Prostate gland (tissue), 2 donors: ENCODE data around the gene USP22.

ENCODE experiments used
- POLR2A ChIP-seq: fragments of 450-650 bp; IDR thresholded peaks from one replicate; pipeline ENCODE4 v1.6.1; 2016; ENCODE audit warnings: antibody characterized with exemption, mild to moderate bottlenecking
- POLR2AphosphoS5 ChIP-seq: sonication (generic); formaldehyde crosslinking; IDR thresholded peaks from one replicate; pipeline ENCODE4 v1.6.1; 2017; ENCODE audit warnings: antibody characterized with exemption
- TF ChIP-seq, protein P1 (sequence below), 4 experiments: fragments of 200-600 bp in 2 of 4; fragments of 450-650 bp in 2 of 4; sonication (generic) in 2 of 4; IDR thresholded peaks; 1 replicate in 3 of 4; 2 replicates in 1 of 4; pipeline ENCODE4 v1.5.1; 2016 to 2019; ENCODE audit warnings: antibody characterized with exemption in 4 of 4, mild to moderate bottlenecking in 2 of 4, moderate library complexity in 2 of 4

DNA sequence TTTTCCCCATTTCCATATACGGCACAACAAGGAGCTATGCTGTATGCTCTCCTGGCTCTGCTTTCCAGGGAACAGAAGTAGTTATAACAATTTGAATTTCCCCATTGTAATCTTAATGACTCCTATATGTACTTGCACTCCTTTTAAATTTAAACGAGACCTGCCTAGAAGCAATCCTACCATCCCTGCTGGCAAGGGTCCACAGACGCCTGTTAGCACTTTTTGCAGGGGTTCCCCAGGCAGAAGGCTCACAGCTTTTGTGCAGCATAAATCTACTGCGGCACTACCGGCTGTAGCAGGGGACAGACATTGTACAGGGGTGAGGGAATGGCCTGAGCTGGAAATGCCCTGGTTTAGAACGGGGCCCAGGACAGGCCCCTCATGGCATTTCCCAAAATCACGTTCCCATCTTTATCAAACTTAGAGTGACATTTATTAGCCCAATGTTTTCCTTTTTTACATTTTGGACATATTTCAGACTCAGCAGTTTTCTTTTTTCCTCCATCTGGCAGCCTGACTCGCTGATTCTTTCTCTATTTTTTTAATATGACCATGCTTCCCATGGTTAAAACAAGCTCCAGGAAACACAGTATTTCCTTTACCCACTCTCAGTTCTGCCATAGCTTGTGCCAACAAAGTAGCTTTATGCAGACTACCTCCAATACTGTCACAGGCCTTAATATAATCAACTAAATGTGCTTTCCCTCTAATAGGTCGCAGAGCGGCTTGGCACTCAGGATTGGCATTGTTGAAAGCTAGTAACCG is 35.4 kb upstream of the USP22 start:
- TF ChIP-seq, protein P1, sequence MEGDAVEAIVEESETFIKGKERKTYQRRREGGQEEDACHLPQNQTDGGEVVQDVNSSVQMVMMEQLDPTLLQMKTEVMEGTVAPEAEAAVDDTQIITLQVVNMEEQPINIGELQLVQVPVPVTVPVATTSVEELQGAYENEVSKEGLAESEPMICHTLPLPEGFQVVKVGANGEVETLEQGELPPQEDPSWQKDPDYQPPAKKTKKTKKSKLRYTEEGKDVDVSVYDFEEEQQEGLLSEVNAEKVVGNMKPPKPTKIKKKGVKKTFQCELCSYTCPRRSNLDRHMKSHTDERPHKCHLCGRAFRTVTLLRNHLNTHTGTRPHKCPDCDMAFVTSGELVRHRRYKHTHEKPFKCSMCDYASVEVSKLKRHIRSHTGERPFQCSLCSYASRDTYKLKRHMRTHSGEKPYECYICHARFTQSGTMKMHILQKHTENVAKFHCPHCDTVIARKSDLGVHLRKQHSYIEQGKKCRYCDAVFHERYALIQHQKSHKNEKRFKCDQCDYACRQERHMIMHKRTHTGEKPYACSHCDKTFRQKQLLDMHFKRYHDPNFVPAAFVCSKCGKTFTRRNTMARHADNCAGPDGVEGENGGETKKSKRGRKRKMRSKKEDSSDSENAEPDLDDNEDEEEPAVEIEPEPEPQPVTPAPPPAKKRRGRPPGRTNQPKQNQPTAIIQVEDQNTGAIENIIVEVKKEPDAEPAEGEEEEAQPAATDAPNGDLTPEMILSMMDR (IDR thresholded peaks at IDR 0.05), result no peak
- no peak for TF ChIP-seq POLR2AphosphoS5
- TF ChIP-seq POLR2A, result no peak
